Fibroblast of lung (primary cell): ENCODE measurements around the gene CACYBP.
"Not testable (repeated sequence)": the region's sequence is repeated elsewhere in the genome, so short reads cannot be mapped to it uniquely, and the experiment has no call there.

ENCODE experiments used
- CTCF ChIP-seq, 2 donors: IDR thresholded peaks in 1 of 2; conservative IDR thresholded peaks in 1 of 2; 1 replicate in 1 of 2; 2 replicates in 1 of 2; pipeline ENCODE4 v1.5.1; 2011 to 2012; ENCODE audit warnings: low read length in 2 of 2, control low read depth in 1 of 2, inconsistent platforms in 1 of 2, low read depth in 1 of 2, mild to moderate bottlenecking in 1 of 2
- EZH2 ChIP-seq: IDR thresholded peaks from 2 replicates; pipeline ENCODE4 v1.5.1; 2012; ENCODE audit warnings: low read length, control low read depth, mild to moderate bottlenecking; ENCODE audit errors: missing control alignments

- TF ChIP-seq EZH2; CTCF (conservative IDR thresholded peaks at IDR 0.05 in 1 of 2, IDR thresholded peaks at IDR 0.05 in 1 of 2; ENCODE audit: low read depth in 1 of 2, low read length in 2 of 2): not testable (repeated sequence)
These were observed 24.1 kb downstream of the CACYBP start for GRCh38 chr1:175023922-175024242.
